Activated CD8-positive, alpha-beta memory T cell treated with anti-CD3 and anti-CD28 coated beads, Interleukin-2, amount 50 U/mL, for 24 hours (primary cell): ENCODE measurements around the gene NXF3.
"Not testable (repeated sequence)": the region's sequence is repeated elsewhere in the genome, so short reads cannot be mapped to it uniquely, and the experiment has no call there.

ENCODE experiments used
- DNase-seq: peaks from one replicate; pipeline ENCODE4 v3.0.0-alpha.2; 2020; ENCODE audit errors: extremely low read depth

NXF3 gene

GRCh38 chrX:103092942-103093341 is at the start of gene NXF3:
Gene NXF3 (minus strand): TSS chrX:103093143. CDS start chrX:103093023, 120 bp downstream.
- DNase-seq: no peak

- not testable (repeated sequence) for DNase-seq
Observed at GRCh38 chrX:103136528-103136927, 43.6 kb upstream of the NXF3 start.

- no peak for DNase-seq
Observed at GRCh38 chrX:103124284-103124683, 31.3 kb upstream of the NXF3 start.

- no peak for DNase-seq
Observed at GRCh38 chrX:103120748-103121147, 27.8 kb upstream of the NXF3 start.

- not testable (repeated sequence) for DNase-seq
Observed at GRCh38 chrX:103116970-103117369, 24.0 kb upstream of the NXF3 start.

GRCh38 chrX:103109497-103109896 is 16.6 kb upstream of the NXF3 start:
- not testable (repeated sequence) for DNase-seq

GRCh38 chrX:103107836-103108235 is 14.9 kb upstream of the NXF3 start:
- DNase-seq: no peak

- not testable (repeated sequence) for DNase-seq
Observed at GRCh38 chrX:103107227-103107737, 14.3 kb upstream of the NXF3 start.

GRCh38 chrX:103104370-103104769 is 11.4 kb upstream of the NXF3 start:
- not testable (repeated sequence) for DNase-seq

- DNase-seq: not testable (repeated sequence)
Observed at GRCh38 chrX:103103866-103104265, 10.9 kb upstream of the NXF3 start.

GRCh38 chrX:103101299-103102042 is 8.5 kb upstream of the NXF3 start:
- no peak for DNase-seq

GRCh38 chrX:103100484-103100883 is 7.5 kb upstream of the NXF3 start:
- DNase-seq: no peak

- no peak for DNase-seq
Observed at GRCh38 chrX:103099691-103100090, 6.7 kb upstream of the NXF3 start.

GRCh38 chrX:103098488-103098887 is 5.5 kb upstream of the NXF3 start:
- no peak for DNase-seq

GRCh38 chrX:103081051-103081450 is 11.9 kb downstream of the NXF3 start:
- no peak for DNase-seq

GRCh38 chrX:103073467-103073866 is 19.5 kb downstream of the NXF3 start:
- no peak for DNase-seq

- no peak for DNase-seq
Observed at GRCh38 chrX:103066606-103067005, 26.3 kb downstream of the NXF3 start.

- DNase-seq: no peak
Observed at GRCh38 chrX:103063918-103064434, 29.0 kb downstream of the NXF3 start, which contains the start of gene BEX1. Gene BEX1 (minus strand): TSS chrX:103064171. CDS start chrX:103063274, 897 bp downstream.

- DNase-seq: no peak
Observed at GRCh38 chrX:103063191-103063845, 29.6 kb downstream of the NXF3 start.

- DNase-seq: no peak
Observed at GRCh38 chrX:103061486-103061885, 31.5 kb downstream of the NXF3 start.

GRCh38 chrX:103056902-103057301 is 36.0 kb downstream of the NXF3 start:
- no peak for DNase-seq

GRCh38 chrX:103052625-103053024 is 40.3 kb downstream of the NXF3 start:
- DNase-seq: no peak
